ENCODE data around the gene SOX13. TPM values are rescaled to one million over a fixed set of nuclear protein-coding genes. Genes with fewer than 3 reads are reported as not detected.

SOX13 gene
- total and polyA plus RNA-seq, 8 donors = 4.1 to 42.6 (median 11.1) TPM

DNA sequence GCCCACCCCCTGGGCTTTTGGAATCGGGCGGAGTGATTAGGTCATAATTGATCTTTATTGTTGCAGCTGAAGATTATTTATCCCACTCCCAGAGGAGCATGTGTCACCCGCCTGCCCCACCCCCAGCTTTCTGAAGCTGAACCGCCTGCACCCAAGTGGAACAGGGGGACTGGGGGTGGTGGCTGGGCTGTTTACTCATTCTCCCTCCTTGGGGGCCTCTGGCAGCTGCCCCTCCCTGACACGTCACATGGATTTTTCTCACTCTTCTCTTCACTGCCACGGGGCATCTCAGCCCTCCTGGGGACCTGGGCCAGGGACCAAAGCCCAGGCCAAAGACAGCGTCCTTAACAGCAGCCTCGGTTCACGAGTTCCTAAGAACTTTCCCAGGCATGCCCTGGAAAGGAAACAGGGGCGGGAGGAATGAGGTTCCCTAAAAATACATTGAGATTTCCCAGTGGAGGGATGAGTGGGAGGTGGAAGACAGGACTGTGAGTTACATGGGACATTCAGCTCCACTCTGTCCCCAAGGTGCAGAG lies 31.6 kb upstream of the SOX13 start:
- TF ChIP-seq POLR2AphosphoS5 (IDR thresholded peaks at IDR 0.05) = no peak
- no peak for TF ChIP-seq POLR2A (IDR thresholded peaks at IDR 0.05)
- TF ChIP-seq, protein P1, sequence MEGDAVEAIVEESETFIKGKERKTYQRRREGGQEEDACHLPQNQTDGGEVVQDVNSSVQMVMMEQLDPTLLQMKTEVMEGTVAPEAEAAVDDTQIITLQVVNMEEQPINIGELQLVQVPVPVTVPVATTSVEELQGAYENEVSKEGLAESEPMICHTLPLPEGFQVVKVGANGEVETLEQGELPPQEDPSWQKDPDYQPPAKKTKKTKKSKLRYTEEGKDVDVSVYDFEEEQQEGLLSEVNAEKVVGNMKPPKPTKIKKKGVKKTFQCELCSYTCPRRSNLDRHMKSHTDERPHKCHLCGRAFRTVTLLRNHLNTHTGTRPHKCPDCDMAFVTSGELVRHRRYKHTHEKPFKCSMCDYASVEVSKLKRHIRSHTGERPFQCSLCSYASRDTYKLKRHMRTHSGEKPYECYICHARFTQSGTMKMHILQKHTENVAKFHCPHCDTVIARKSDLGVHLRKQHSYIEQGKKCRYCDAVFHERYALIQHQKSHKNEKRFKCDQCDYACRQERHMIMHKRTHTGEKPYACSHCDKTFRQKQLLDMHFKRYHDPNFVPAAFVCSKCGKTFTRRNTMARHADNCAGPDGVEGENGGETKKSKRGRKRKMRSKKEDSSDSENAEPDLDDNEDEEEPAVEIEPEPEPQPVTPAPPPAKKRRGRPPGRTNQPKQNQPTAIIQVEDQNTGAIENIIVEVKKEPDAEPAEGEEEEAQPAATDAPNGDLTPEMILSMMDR (IDR thresholded peaks at IDR 0.05) = no peak
- TF ChIP-seq EP300 (IDR thresholded peaks at IDR 0.05) = no peak
- Histone ChIP-seq H3K4me1 (peaks cover 0 to 5% (median 0%) of the 10 kb centered on the region in 4 donors), H3K27me3 (no peaks in the 10 kb centered on the region), H3K27ac (peak overlapping the region in 4 of 5 donors; percentile 15 to 72 (median 46)), H3K9me3 (no peaks in the 10 kb centered on the region), H3K36me3 (no peaks in the 10 kb centered on the region), H3K4me3 (no peak overlapping the region)
- intact Hi-C loops (cut with DNase I; ENCODE audit: low total_unique reads) = no loop called here
- DNase-seq = peak in 1 of 2 donors; percentile 23
- WGBS, 5 donors = 46 to 53% (median 51%) methylated on average over 10 of the region's 10 CpGs

DNA sequence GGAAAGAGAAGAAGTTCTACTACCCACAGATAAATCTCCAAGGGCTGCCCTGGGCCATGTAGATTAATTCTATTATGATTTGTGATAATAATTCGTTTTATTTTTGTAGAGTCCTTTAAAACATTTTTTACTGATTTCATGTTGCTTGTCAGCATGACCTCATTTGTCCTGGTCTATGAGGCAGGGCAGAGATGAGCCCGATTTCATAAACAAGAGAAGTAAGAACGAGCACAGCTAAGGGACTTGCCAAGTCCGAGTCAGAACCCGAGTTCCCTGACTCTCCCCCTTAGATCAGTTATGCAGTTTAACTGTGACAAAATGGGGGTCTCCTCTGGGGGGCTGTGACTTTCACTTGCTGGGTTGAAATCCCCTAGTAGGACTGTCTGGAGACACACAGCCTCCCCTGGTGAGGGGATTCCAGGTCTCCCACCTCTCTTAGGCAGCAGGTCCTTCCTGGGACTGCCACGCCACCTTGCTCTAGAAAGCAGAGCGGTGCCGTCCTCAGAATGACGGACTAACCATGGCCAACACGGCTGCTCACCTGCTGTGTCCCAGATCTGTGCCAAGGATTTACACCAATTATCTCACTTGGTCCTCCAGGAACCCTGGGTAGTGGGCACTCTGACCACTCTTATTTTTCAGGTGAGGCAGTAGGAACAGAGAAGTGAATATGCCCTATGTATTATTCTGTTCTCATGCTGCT lies 31.0 kb upstream of the SOX13 start:
- intact Hi-C loops (cut with DNase I; ENCODE audit: low total_unique reads) = no loop called here
- TF ChIP-seq POLR2AphosphoS5 (IDR thresholded peaks at IDR 0.05) = no peak
- TF ChIP-seq POLR2A (IDR thresholded peaks at IDR 0.05) = no peak
- TF ChIP-seq EP300 (IDR thresholded peaks at IDR 0.05) = no peak
- TF ChIP-seq, protein P1 (IDR thresholded peaks at IDR 0.05) = no peak
- no peaks in the 10 kb centered on the region for H3K27me3 ChIP-seq
- H3K27ac ChIP-seq = peak overlapping the region in 4 of 5 donors; percentile 15 to 72 (median 46)
- no peaks in the 10 kb centered on the region for H3K9me3 ChIP-seq
- H3K4me3 ChIP-seq = no peak overlapping the region
- WGBS, 5 donors = 72 to 80% (median 79%) methylated on average over 10 of the region's 10 CpGs
- H3K36me3 ChIP-seq = no peaks in the 10 kb centered on the region
- H3K4me1 ChIP-seq = peaks cover 0 to 5% (median 0%) of the 10 kb centered on the region in 4 donors
- DNase-seq = no peak

DNA sequence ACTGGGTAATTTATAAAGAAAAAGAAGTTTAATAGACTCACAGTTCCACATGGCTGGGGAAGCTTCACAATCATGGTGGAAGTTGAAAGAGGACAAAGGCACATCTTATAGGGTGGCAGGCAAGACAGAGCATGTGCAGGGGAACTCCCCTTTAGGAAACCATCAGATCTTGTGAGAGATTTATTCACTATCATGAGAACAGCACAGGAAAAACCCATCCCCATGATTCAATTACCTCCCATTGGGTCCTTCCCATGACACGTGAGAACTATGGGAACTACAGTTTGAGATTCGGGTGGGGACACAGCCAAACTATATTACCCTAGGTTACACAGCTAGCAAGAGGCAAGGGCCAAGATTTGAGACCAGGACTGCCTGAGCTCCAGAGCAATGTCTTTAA lies 30.4 kb upstream of the SOX13 start:
- WGBS, 5 donors = 83 to 100% (median 93%) methylated on average over 1 to 2 of the region's 2 CpGs
- Histone ChIP-seq H3K36me3 (no peaks in the 10 kb centered on the region), H3K27ac (no peak overlapping the region)

DNA sequence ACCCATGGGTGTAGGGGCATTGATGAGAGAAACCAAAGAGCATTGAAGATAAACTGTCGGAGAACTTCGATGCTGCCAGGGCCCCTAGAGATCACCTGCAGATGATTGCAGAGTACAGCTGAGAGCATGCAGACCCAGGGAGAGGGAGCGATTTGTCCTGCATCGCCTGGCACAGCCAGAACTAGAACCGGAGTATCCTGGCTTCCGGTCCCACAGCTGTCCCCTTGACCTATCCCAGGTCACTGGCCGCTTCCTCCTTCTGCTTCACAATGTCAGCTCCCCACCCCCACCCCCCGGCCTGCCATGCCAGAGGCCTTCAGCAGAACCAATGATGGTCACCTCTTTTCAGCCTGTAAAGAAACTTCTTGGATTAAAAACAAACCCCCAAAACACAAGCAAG lies 29.2 kb upstream of the SOX13 start:
- H3K9me3 ChIP-seq = no peaks in the 10 kb centered on the region
- no peaks in the 10 kb centered on the region for H3K27me3 ChIP-seq
- 87 to 91% (median 89%) methylated on average over 8 of the region's 8 CpGs for WGBS, 5 donors
- TF ChIP-seq, protein P1 (IDR thresholded peaks at IDR 0.05) = no peak
- no peak for TF ChIP-seq EP300 (IDR thresholded peaks at IDR 0.05)
- no peak overlapping the region for H3K27ac ChIP-seq
- H3K36me3 ChIP-seq = no peaks in the 10 kb centered on the region
- intact Hi-C loops (cut with DNase I; ENCODE audit: low total_unique reads) = no loop called here
- H3K4me1 ChIP-seq = peaks cover 0 to 5% (median 0%) of the 10 kb centered on the region in 4 donors
- no peak for DNase-seq
- no peak overlapping the region for H3K4me3 ChIP-seq

More for the DNA sequence above, 30.4 kb upstream of the SOX13 start:
- Histone ChIP-seq H3K4me3 (no peak overlapping the region), H3K9me3 (no peaks in the 10 kb centered on the region), H3K4me1 (peaks cover 0 to 5% (median 0%) of the 10 kb centered on the region in 4 donors), H3K27me3 (no peaks in the 10 kb centered on the region)
- TF ChIP-seq EP300 (IDR thresholded peaks at IDR 0.05) = no peak
- TF ChIP-seq, protein P1 (IDR thresholded peaks at IDR 0.05) = no peak
- TF ChIP-seq POLR2AphosphoS5 (IDR thresholded peaks at IDR 0.05) = no peak
- TF ChIP-seq POLR2A (IDR thresholded peaks at IDR 0.05) = no peak
- intact Hi-C loops (cut with DNase I; ENCODE audit: low total_unique reads) = no loop called here
- DNase-seq = no peak
